Mucosa of rectum (tissue), 2 donors: Measurements from ENCODE around the gene SAMD15.
"Not testable (repeated sequence)": the region's sequence is repeated elsewhere in the genome, so short reads cannot be mapped to it uniquely, and the experiment has no call there.

Source experiments
- H3K27ac ChIP-seq, 2 donors: one replicate each; pipeline ENCODE4 v1.7.0; 2013; ENCODE audit warnings: inconsistent platforms in 2 of 2, low read depth in 2 of 2, low read length in 2 of 2
- H3K27me3 ChIP-seq, 2 donors: one replicate each; pipeline ENCODE4 v1.7.0; 2013; ENCODE audit warnings: low read length in 2 of 2; ENCODE audit not compliant: control insufficient read depth in 2 of 2, insufficient read depth in 2 of 2
- H3K36me3 ChIP-seq, 2 donors: one replicate each; pipeline ENCODE4 v1.7.0; 2013; ENCODE audit warnings: low read length in 2 of 2; ENCODE audit not compliant: control insufficient read depth in 2 of 2, insufficient read depth in 2 of 2
- H3K4me1 ChIP-seq, 2 donors: one replicate each; pipeline ENCODE4 v1.7.0; 2013; ENCODE audit warnings: low read length in 2 of 2, mild to moderate bottlenecking in 1 of 2; ENCODE audit not compliant: control insufficient read depth in 2 of 2, insufficient read depth in 2 of 2
- H3K4me3 ChIP-seq, 2 donors: one replicate each; pipeline ENCODE4 v1.7.0; 2013; ENCODE audit warnings: low read length in 2 of 2
- H3K9ac ChIP-seq, 2 donors: one replicate each; pipeline ENCODE4 v1.7.0; 2013; ENCODE audit warnings: low read length in 2 of 2, low read depth in 1 of 2, mild to moderate bottlenecking in 1 of 2
- H3K9me3 ChIP-seq, 2 donors: one replicate each; pipeline ENCODE4 v1.7.0; 2013; ENCODE audit warnings: low read length in 2 of 2; ENCODE audit not compliant: control insufficient read depth in 2 of 2
- donor health status: healthy.
- donor health status: Normal muscosa, but diverticular disease.

SAMD15 gene

GRCh38 chr14:77409131-77409533, 32.0 kb downstream of the SAMD15 start:
- Histone ChIP-seq H3K4me1 (no peaks in the 10 kb centered on the region), H3K9me3 (no peaks in the 10 kb centered on the region), H3K9ac (no peak overlapping the region), H3K27ac (no peak overlapping the region), H3K4me3 (no peak overlapping the region), H3K27me3 (no peaks in the 10 kb centered on the region), H3K36me3 (no peaks in the 10 kb centered on the region)

- not testable (repeated sequence) for H3K4me3 ChIP-seq, H3K9ac ChIP-seq, H3K9me3 ChIP-seq, H3K27ac ChIP-seq, H3K4me1 ChIP-seq, H3K36me3 ChIP-seq, H3K27me3 ChIP-seq
Measured at GRCh38 chr14:77415403-77416030, 38.3 kb downstream of the SAMD15 start.

- not testable (repeated sequence) for H3K36me3 ChIP-seq, H3K4me1 ChIP-seq, H3K27ac ChIP-seq, H3K9ac ChIP-seq, H3K9me3 ChIP-seq, H3K4me3 ChIP-seq, H3K27me3 ChIP-seq
Measured at GRCh38 chr14:77416098-77416497, 38.9 kb downstream of the SAMD15 start.

- Histone ChIP-seq H3K27me3 (no peaks in the 10 kb centered on the region), H3K4me1 (no peaks in the 10 kb centered on the region), H3K9ac (no peak overlapping the region), H3K4me3 (no peak overlapping the region), H3K27ac (no peak overlapping the region), H3K9me3 (peaks cover 0 to 2% of the 10 kb centered on the region in 2 donors), H3K36me3 (no peaks in the 10 kb centered on the region)
Measured at GRCh38 chr14:77416836-77417235, 39.7 kb downstream of the SAMD15 start.

- Histone ChIP-seq H3K9me3 (peaks cover 0 to 2% of the 10 kb centered on the region in 2 donors), H3K4me3 (no peak overlapping the region), H3K36me3 (peaks cover 28 to 29% of the 10 kb centered on the region in 2 donors), H3K27ac (no peak overlapping the region), H3K27me3 (no peaks in the 10 kb centered on the region), H3K4me1 (no peaks in the 10 kb centered on the region), H3K9ac (no peak overlapping the region)
Measured at GRCh38 chr14:77421201-77421600, 44.0 kb downstream of the SAMD15 start.

- no peaks in the 10 kb centered on the region for H3K4me1 ChIP-seq
- no peak within 1 kb of the TSS for H3K27ac ChIP-seq
- peaks cover 49 to 50% of the 10 kb centered on the region in 2 donors for H3K36me3 ChIP-seq
Measured at GRCh38 chr14:77423423-77423822, 46.2 kb downstream of the SAMD15 start, which contains the start of gene NOXRED1. Gene NOXRED1 (minus strand): TSS chr14:77423523. CDS start chr14:77422889, 634 bp downstream.

GRCh38 chr14:77424862-77425261, 47.7 kb downstream of the SAMD15 start:
- Histone ChIP-seq H3K9me3 (peaks cover 0 to under 1% of the 10 kb centered on the region in 2 donors), H3K36me3 (peaks cover 63 to 64% of the 10 kb centered on the region in 2 donors), H3K27me3 (no peaks in the 10 kb centered on the region), H3K27ac (no peak overlapping the region), H3K4me3 (no peak overlapping the region), H3K9ac (no peak overlapping the region), H3K4me1 (no peaks in the 10 kb centered on the region)

More at GRCh38 chr14:77423423-77423822, 46.2 kb downstream of the SAMD15 start, which contains the start of gene NOXRED1:
- Histone ChIP-seq H3K4me3 (no peak within 1 kb of the TSS), H3K9me3 (peaks cover 0 to 2% of the 10 kb centered on the region in 2 donors), H3K9ac (no peak within 1 kb of the TSS), H3K27me3 (no peaks in the 10 kb centered on the region)

- no peak overlapping the region for H3K27ac ChIP-seq
- no peak overlapping the region for H3K4me3 ChIP-seq
- H3K4me1 ChIP-seq, result no peaks in the 10 kb centered on the region
- H3K9ac ChIP-seq, result no peak overlapping the region
- no peaks in the 10 kb centered on the region for H3K27me3 ChIP-seq
- peaks cover 65 to 66% of the 10 kb centered on the region in 2 donors for H3K36me3 ChIP-seq
- H3K9me3 ChIP-seq, result no peaks in the 10 kb centered on the region
Measured at GRCh38 chr14:77426396-77426795, 49.2 kb downstream of the SAMD15 start.

GRCh38 chr14:77436042-77436441, 58.9 kb downstream of the SAMD15 start:
- Histone ChIP-seq H3K9ac (no peak overlapping the region), H3K36me3 (peaks cover 49 to 53% of the 10 kb centered on the region in 2 donors), H3K9me3 (no peaks in the 10 kb centered on the region)

GRCh38 chr14:77438596-77438995, 61.4 kb downstream of the SAMD15 start:
- Histone ChIP-seq H3K9me3 (no peaks in the 10 kb centered on the region), H3K27ac (no peak overlapping the region), H3K9ac (no peak overlapping the region), H3K27me3 (no peaks in the 10 kb centered on the region), H3K4me1 (no peaks in the 10 kb centered on the region), H3K36me3 (peaks cover 62 to 65% of the 10 kb centered on the region in 2 donors), H3K4me3 (no peak overlapping the region)

More at GRCh38 chr14:77436042-77436441, 58.9 kb downstream of the SAMD15 start:
- Histone ChIP-seq H3K4me3 (no peak overlapping the region), H3K27me3 (no peaks in the 10 kb centered on the region), H3K4me1 (no peaks in the 10 kb centered on the region), H3K27ac (no peak overlapping the region)
